Loucy (cell line): ENCODE results near the gene CTIF.

Experiments
- H2AFZ ChIP-seq: fragments of 200-600 bp; sonication (generic); 2 replicates; pipeline ENCODE4 v1.6.0; 2016; ENCODE audit warnings: antibody characterized with exemption, mild to moderate bottlenecking, low read length, moderate library complexity
- H3F3A ChIP-seq: fragments of 200-600 bp; 2 replicates; pipeline ENCODE4 v1.6.0; 2016; ENCODE audit warnings: antibody characterized with exemption, low read depth, mild to moderate bottlenecking
- H3K27me3 ChIP-seq: fragments of 200-600 bp; sonication (generic); 2 replicates; pipeline ENCODE4 v1.6.1; 2014; ENCODE audit warnings: low read length, mild to moderate bottlenecking; ENCODE audit not compliant: insufficient read depth, poor library complexity, severe bottlenecking
- H3K36me3 ChIP-seq: fragments of 200-600 bp; sonication (generic); 2 replicates; pipeline ENCODE4 v1.6.1; 2016; ENCODE audit warnings: low read length; ENCODE audit not compliant: insufficient read depth
- H3K4me1 ChIP-seq: fragments of 200-600 bp; sonication (generic); 2 replicates; pipeline ENCODE4 v1.5.1; 2014; ENCODE audit warnings: low read length, mild to moderate bottlenecking; ENCODE audit not compliant: insufficient read depth, poor library complexity, severe bottlenecking
- H3K4me2 ChIP-seq: fragments of 200-600 bp; sonication (generic); 2 replicates; pipeline ENCODE4 v1.6.0; 2014; ENCODE audit warnings: antibody characterized with exemption, low read length, low read depth, mild to moderate bottlenecking; ENCODE audit not compliant: poor library complexity, severe bottlenecking
- H3K4me3 ChIP-seq: fragments of 200-600 bp; sonication (generic); 2 replicates; pipeline ENCODE4 v1.5.1; 2014; ENCODE audit warnings: low read length, mild to moderate bottlenecking, mixed read lengths; ENCODE audit not compliant: poor library complexity, severe bottlenecking
- H3K79me2 ChIP-seq: fragments of 200-600 bp; sonication (generic); 2 replicates; pipeline ENCODE4 v1.6.1; 2014; ENCODE audit warnings: low read length; ENCODE audit not compliant: insufficient read depth
- H3K9ac ChIP-seq: fragments of 200-600 bp; sonication (generic); 2 replicates; pipeline ENCODE4 v1.6.0; 2014; ENCODE audit warnings: mild to moderate bottlenecking, low read depth, low read length, moderate library complexity; ENCODE audit not compliant: poor library complexity, severe bottlenecking
- H3K9me2 ChIP-seq: fragments of 200-600 bp; sonication (generic); replicated peaks from 2 replicates; pipeline ENCODE4 v1.6.1; 2016; ENCODE audit warnings: low read depth, low read length, mixed read lengths
- H3K9me3 ChIP-seq: fragments of 200-600 bp; sonication (generic); 2 replicates; pipeline ENCODE4 v1.6.1; 2014; ENCODE audit warnings: mild to moderate bottlenecking, antibody characterized with exemption, low read length, low read depth; ENCODE audit not compliant: insufficient read depth
- H4K20me1 ChIP-seq: fragments of 200-600 bp; sonication (generic); 2 replicates; pipeline ENCODE4 v1.6.0; 2014; ENCODE audit warnings: antibody characterized with exemption, low read length, mild to moderate bottlenecking; ENCODE audit not compliant: insufficient read depth, poor library complexity, severe bottlenecking
- EZH2phosphoT487 ChIP-seq: fragments of 200-600 bp; IDR thresholded peaks from 2 replicates; pipeline ENCODE4 v1.6.1; 2018; ENCODE audit warnings: antibody characterized with exemption, mild to moderate bottlenecking, moderate library complexity, borderline replicate concordance
- TF ChIP-seq, protein P1 (sequence below): fragments of 200-600 bp; sonication (generic); conservative IDR thresholded peaks from 2 replicates; pipeline ENCODE4 v1.5.1; 2014; ENCODE audit warnings: mild to moderate bottlenecking, antibody characterized with exemption, low read length

CTIF gene

DNA sequence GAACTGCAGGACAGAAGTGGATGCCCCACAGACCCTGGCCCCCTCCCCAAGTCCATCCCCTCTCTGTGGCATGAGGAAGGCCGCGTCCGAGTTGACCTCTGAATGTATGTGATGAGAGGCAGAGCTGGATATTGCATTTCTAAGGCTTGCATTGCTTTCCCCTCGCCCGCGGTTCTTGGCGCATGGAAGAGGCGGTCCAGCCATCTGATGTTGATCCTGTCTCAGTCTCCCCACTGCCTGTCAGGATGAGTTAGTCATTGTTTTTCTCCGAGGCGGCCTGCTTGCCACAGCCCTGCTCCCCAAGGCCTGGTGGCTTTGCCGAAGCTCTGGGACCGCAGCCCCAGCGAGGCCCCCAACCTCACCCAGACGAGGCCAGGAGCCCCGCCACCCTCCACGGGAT, 323.3 kb downstream of the CTIF start:
- Histone ChIP-seq H3F3A (no peaks in the 10 kb centered on the region), H3K4me1 (no peaks in the 10 kb centered on the region), H3K27me3 (no peaks in the 10 kb centered on the region), H3K9ac (no peak overlapping the region), H3K4me2 (no peak overlapping the region), H3K4me3 (no peak overlapping the region), H3K9me3 (no peaks in the 10 kb centered on the region), H3K36me3 (peaks cover 5% of the 10 kb centered on the region; the same call in 1 of the 2 replicates), H4K20me1 (no peaks in the 10 kb centered on the region), H3K9me2 (no peaks in the 10 kb centered on the region), H3K79me2 (no peaks in the 10 kb centered on the region), H2AFZ (no peak overlapping the region)
- TF ChIP-seq, protein P1, sequence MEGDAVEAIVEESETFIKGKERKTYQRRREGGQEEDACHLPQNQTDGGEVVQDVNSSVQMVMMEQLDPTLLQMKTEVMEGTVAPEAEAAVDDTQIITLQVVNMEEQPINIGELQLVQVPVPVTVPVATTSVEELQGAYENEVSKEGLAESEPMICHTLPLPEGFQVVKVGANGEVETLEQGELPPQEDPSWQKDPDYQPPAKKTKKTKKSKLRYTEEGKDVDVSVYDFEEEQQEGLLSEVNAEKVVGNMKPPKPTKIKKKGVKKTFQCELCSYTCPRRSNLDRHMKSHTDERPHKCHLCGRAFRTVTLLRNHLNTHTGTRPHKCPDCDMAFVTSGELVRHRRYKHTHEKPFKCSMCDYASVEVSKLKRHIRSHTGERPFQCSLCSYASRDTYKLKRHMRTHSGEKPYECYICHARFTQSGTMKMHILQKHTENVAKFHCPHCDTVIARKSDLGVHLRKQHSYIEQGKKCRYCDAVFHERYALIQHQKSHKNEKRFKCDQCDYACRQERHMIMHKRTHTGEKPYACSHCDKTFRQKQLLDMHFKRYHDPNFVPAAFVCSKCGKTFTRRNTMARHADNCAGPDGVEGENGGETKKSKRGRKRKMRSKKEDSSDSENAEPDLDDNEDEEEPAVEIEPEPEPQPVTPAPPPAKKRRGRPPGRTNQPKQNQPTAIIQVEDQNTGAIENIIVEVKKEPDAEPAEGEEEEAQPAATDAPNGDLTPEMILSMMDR: no peak
- no peak for TF ChIP-seq EZH2phosphoT487

DNA sequence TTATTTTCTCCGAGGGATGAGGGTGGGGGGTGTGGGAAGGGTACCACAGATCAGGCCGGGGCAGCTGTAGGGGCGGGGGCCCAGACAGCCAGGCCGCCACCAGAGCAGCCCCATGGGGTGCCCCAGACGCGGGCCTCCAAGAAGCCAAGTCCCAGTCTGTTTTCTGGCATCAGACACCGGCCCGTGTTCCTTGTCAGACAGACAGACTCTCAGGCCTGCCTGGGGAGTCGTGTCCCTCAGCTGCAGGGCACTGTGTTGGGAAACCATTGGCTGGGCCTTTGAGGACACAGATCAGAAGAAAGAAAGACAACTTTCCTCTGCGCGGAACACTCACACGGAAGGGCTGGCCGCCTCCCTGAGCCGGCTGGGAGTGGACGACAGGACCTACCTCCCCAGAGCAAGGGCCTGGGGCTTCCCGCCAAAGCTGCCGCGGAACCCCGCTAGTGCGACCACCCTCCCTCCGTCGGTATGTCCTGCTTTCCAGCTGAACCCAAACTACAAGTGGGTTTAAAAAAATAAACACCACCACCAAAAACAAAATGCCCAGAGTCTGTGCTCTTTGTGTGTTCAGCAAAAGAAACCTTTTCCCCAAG, 323.9 kb downstream of the CTIF start:
- Histone ChIP-seq H3K9me2 (no peaks in the 10 kb centered on the region), H4K20me1 (no peaks in the 10 kb centered on the region), H3K36me3 (no peaks in the 10 kb centered on the region), H3F3A (no peaks in the 10 kb centered on the region), H3K27me3 (no peaks in the 10 kb centered on the region), H3K79me2 (no peaks in the 10 kb centered on the region), H3K4me3 (no peak overlapping the region), H3K4me1 (no peaks in the 10 kb centered on the region), H3K9me3 (no peaks in the 10 kb centered on the region), H2AFZ (no peak overlapping the region), H3K4me2 (no peak overlapping the region), H3K9ac (no peak overlapping the region)
- TF ChIP-seq, protein P1: no peak
- TF ChIP-seq EZH2phosphoT487: no peak

DNA sequence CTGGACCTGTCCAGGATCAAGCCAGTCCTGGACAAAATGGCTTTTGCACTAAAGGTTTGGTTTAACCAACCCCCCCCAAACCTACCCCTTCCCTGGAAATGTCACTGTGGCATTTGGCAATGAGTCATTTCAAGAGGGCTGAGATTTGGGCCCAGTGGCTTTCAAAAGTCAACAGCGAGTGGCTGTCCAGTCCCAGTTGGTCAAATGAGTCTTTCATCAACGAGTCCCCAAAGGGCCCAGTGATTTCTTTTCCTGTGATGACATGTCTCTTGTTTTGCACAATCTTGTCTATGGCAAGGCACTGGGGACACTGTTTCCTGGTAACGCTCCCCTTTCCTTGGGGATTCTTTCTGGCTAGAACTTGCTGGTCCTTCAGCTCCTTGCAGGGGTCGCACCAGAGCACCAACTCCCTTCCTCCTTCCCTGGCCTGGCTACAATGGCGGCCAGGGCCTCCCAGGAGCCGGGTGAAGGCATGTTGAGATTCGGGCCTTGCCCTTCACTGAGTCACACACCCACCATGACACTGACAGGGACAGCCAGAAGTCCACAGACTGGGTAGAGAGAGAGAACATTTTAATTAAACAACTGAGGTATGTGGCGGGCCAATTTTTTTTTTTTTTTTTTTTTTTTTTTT, 324.7 kb downstream of the CTIF start:
- no peaks in the 10 kb centered on the region for H3K27me3 ChIP-seq
- no peak overlapping the region for H3K4me3 ChIP-seq
- H3K4me1 ChIP-seq: no peaks in the 10 kb centered on the region
- H4K20me1 ChIP-seq: no peaks in the 10 kb centered on the region
- TF ChIP-seq EZH2phosphoT487: no peak
- TF ChIP-seq, protein P1: no peak
- H3K4me2 ChIP-seq: no peak overlapping the region
- H3K9ac ChIP-seq: no peak overlapping the region
- H3F3A ChIP-seq: no peaks in the 10 kb centered on the region
- no peaks in the 10 kb centered on the region for H3K36me3 ChIP-seq
- H3K9me2 ChIP-seq: no peaks in the 10 kb centered on the region
- H2AFZ ChIP-seq: no peak overlapping the region
- H3K9me3 ChIP-seq: no peaks in the 10 kb centered on the region
- no peaks in the 10 kb centered on the region for H3K79me2 ChIP-seq
